Adipose tissue (tissue), 3 donors: ENCODE results near the gene WNT11. TPM values are rescaled to one million over a fixed set of nuclear protein-coding genes. Genes with fewer than 3 reads are reported as not detected.

Experiments
- H3K27ac ChIP-seq: one replicate; pipeline ENCODE4 v1.5.1; 2013; ENCODE audit warnings: low read depth, low read length
- WGBS, 3 donors: extraction: QIAGEN DNeasy Blood & Tissue Kit; methylation state at CpG; one replicate each; pipeline ENCODE4 v1.1.7; 2013; 5-methylcytosine and 5-hydroxymethylcytosine counted together
- polyA plus RNA-seq, 3 donors: library from polyadenylated mRNA; stranded (reverse); fragments of 200-250 nt; gene quantifications; one replicate each; pipeline ENCODE4 v1.2.3, GENCODE V29; 2013
- donor health status: healthy with polysubstance abuse.
- donor health status: Bipolar disorder and iron deficiency.
- donor health status: healthy.

WNT11 gene
- polyA plus RNA-seq, 3 donors = 8.3 to 32.8 (median 16.5) TPM

DNA sequence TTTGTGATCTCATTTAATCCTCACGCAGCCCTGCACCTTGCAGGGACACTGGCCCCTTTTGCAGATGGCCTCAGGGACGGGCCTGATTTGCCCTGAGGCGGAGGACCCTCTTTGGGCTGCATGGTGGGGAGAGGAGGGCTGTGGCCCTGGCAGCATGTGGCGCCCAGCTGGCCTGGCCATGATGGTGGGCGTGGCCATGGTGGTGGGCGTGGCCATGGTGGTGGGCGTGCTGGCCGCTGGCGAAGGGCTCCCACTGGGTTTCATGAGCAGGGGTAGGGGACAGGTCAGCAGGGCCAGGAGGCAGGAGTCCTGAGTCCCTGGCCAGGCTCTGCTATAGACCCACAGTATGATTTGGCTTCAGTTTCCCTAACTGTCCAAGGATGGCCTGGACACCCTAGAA is 13.1 kb downstream of the WNT11 start:
- 81 to 89% (median 81%) methylated on average over 9 of the region's 9 CpGs for WGBS, 3 donors

DNA sequence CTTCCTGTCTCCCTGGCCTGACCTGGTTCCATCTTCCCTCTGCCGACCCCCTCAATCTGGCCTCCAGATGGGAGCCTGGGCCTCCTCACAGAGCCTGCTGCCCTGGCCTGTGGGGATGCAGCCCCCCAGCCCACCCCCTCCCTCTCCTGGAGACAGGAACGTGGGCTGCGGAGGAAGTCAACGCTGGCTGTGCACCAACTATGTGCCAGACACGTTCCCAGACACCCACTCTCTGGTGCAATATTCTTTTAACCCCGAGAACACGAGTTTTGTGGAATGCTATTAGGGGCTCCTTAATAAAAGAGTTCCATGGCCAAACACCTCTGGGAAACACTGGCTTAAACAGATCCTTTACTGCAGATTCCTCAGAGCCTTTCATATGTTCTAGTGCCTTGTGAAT is 15.9 kb downstream of the WNT11 start:
- WGBS, 3 donors = 39 to 50% (median 45%) methylated on average over 7 of the region's 7 CpGs
- H3K27ac ChIP-seq = no peak overlapping the region

More for the DNA sequence above, 13.1 kb downstream of the WNT11 start:
- H3K27ac ChIP-seq = no peak overlapping the region

- WGBS, 3 donors = 74 to 84% (median 79%) methylated on average over 5 to 6 of the region's 6 CpGs
- no peak overlapping the region for H3K27ac ChIP-seq
Measured at GRCh38 chr11:76189682-76190081, 16.6 kb downstream of the WNT11 start.

DNA sequence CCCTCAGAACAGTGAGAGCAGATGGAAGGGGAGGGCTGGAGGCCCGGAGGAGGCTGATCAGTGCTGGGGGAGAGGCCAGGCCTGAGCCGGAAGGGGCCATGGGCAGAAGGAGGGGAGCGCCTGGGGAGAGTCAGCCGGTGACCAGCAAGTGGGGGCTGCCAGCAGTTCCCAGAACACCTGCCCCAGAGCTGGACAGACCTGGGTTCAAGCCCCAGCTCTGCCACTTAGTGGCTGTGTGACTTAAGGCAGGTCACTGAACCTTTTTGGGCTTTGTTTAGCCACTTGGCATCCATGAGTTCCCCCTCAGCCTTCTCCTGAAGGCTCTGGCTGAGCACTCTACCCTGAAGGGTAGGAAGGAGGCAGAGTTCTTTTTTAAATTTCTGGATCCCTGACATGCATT is 17.4 kb downstream of the WNT11 start:
- WGBS, 3 donors = 91 to 94% (median 93%) methylated on average over 4 of the region's 4 CpGs
- H3K27ac ChIP-seq = no peak overlapping the region

DNA sequence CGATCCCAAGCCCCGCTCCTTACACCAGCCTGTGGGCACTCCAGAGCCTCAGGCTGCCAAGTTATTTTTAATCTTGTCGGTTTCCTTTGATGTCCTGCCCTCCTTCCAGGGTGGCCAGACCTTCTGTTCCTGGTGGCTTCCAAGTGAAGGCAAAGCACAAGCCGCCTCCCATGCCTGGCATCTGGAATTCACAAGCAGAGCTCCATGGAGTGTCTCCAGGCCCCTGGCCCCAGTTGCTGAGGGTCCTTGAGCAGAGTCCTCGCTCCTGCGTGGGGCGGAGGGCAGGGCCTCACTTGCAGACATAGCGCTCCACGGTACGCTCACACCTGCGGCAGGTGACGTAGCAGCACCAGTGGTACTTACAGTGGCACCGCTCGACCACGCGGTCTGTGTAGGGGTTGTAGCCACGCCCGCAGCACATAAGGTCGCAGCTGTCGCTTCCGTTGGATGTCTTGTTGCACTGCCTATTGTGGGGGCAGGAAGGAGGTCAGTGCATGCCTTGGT is 19.5 kb downstream of the WNT11 start:
- 81 to 88% (median 84%) methylated on average over 21 of the region's 21 CpGs for WGBS, 3 donors
- H3K27ac ChIP-seq = no peak overlapping the region

GRCh38 chr11:76185931-76186401 is 20.3 kb downstream of the WNT11 start:
- 56 to 76% (median 58%) methylated on average over 15 of the region's 15 CpGs for WGBS, 3 donors
- no peak overlapping the region for H3K27ac ChIP-seq

DNA sequence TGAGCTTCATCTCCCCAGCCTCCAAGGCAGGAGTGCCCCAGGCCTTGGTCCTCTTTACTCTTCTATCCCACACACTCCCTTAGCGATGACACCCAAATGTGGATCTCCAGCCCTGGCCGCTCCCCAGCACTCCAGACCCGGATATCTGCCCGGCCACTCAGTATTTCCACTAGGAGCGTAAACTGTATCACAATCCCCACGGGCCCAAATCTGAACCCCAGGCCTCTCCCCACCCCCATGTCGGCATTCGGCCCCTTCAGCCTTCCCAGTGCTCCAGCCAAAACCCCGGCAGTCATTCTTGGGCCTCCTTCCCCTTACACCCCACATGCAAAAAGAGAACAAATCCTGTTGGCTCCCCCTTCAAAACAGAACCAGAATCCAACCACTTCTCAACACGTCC is 20.8 kb downstream of the WNT11 start:
- no peak overlapping the region for H3K27ac ChIP-seq
- 64 to 84% (median 72%) methylated on average over 10 of the region's 10 CpGs for WGBS, 3 donors

DNA sequence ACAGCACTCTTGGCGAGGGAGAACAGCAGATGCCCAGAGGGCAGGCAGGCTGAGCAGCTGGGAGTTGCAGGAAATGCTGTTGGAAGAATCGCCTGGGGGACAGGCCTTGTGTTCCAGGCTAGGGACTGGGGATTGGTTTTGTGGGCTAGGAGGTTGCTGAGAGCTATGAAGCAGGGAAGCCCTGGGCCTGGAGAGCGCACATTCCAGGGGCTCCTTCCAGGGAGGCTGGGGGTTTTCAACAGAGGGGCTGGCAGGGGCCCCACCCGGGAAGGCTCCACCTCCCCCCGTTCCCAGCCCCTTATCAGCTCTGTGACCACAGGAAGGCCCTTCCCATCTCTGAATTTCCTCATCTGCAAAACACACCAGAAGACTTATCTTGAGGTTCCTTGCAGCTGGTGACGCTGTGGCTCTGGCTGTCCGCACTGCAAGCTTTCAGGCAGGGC is 21.7 kb downstream of the WNT11 start:
- no peak overlapping the region for H3K27ac ChIP-seq
- 33 to 72% (median 51%) methylated on average over 5 to 7 of the region's 7 CpGs for WGBS, 3 donors

GRCh38 chr11:76181371-76181770 is 24.9 kb downstream of the WNT11 start:
- WGBS, 3 donors = 93 to 94% (median 93%) methylated on average over 15 of the region's 15 CpGs
- H3K27ac ChIP-seq = no peak overlapping the region

DNA sequence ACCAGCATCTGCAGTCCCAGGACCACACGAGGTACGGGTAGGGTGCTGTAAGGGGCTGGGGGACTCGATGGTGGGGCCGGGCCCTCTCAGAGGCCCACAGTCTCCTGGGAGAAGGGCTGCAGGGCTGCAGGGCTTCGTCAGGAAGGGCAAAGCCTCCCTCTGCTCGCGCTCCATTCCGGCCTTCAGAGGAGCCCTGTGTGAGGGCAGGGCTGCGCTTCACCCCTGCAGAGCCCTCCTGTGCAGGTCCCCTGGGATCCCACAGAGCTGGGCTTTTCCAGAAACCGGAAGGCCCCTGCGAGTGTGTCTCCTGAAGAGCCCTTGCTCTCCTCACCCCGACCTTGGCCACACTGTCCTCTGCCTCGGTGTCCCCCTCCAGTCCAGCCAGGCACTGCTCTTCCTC is 27.2 kb downstream of the WNT11 start:
- no peak overlapping the region for H3K27ac ChIP-seq
- WGBS, 3 donors = 74 to 87% (median 78%) methylated on average over 13 of the region's 13 CpGs

DNA sequence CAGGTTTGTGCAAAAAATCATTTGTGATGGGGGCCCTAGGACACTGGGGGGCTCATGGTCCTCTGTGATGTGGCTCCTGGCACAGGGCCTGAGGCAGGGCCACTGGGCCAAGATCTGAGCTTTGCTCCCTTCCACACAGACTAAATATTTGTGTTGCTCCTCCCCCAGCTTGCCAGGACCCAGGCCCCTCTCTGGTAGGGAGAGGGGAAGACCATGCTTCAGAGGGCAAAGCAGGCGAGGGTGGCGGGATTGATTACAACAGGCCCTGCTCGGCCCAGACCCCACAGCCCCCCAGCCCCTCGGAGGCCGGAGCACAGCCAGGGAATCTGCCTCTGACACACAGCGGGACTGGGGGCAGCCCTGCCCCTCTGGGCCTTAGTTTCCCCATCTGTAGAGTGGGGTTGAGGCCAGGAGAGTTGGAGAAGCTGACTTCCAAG is 29.0 kb downstream of the WNT11 start:
- WGBS, 3 donors = 88 to 97% (median 92%) methylated on average over 6 of the region's 6 CpGs
- H3K27ac ChIP-seq = no peak overlapping the region

GRCh38 chr11:76176463-76176862 is 29.8 kb downstream of the WNT11 start:
- WGBS, 3 donors = 88 to 90% (median 88%) methylated on average over 9 of the region's 9 CpGs

DNA sequence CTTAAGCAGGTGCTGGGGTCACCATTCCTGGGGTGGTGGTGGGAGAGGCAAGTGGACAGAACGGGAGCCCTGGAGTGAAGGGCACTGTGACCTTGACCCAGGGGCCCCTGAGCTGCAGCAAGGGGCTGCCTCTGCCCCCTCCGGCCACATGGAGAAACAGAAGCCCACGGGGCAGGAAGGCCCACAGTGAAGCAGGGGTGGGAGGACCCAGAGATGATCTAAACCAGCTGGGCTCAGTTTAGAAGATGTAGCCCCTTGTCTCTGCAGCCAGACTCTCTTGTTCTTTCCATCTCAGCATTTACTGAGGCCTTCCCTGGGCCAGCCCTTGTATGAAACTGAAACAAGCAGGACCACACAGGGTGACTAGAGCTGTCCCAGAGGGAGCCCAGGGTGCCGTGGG is 30.5 kb downstream of the WNT11 start:
- 69 to 83% (median 82%) methylated on average over 4 of the region's 4 CpGs for whole genome bisulfite sequencing, 3 donors
- no peak overlapping the region for H3K27ac ChIP-seq

More at GRCh38 chr11:76176463-76176862, 29.8 kb downstream of the WNT11 start:
- no peak overlapping the region for H3K27ac ChIP-seq

DNA sequence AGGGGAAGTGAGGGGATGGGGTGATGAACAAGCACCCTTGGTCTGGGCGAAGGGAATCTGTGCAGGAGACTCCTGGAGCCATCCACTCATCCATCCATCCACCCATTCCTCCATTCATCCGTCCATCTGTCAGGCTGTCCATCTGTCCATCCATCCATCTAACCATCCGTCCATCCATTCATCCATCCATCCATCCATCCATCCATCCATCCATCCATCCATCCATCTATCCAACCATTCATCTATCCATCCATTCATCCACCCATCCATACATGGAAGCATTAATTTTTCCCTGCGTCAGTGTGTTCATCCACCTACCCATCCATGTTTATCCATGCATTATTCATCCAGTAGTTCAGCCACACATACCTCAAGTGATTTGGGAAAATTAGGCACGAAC is 32.0 kb downstream of the WNT11 start:
- WGBS, 3 donors = 85 to 94% (median 94%) methylated on average over 5 of the region's 5 CpGs
- no peak overlapping the region for H3K27ac ChIP-seq

DNA sequence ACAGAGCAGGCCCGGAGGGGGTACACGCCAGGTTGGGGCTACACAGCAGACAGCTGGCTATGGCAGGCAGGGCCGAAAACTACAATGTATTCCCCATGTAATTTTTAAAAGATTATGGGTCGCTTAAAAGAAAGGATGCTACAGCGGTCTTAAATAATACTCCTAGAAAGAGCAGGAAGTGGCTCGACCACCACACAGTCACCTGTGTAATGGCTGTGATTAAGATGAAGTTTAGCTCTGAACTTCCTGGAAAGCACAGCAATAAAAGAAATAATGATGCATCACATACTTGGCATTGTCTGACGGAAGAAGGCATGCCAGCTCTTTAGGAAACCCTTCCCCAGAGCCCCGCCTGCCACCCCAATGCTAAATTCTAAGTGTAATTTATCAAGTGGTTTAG is 32.6 kb downstream of the WNT11 start:
- H3K27ac ChIP-seq = no peak overlapping the region
- 82 to 85% (median 83%) methylated on average over 8 of the region's 8 CpGs for WGBS, 3 donors

- 55 to 81% (median 78%) methylated on average over 11 to 13 of the region's 13 CpGs for WGBS, 3 donors
- H3K27ac ChIP-seq = no peak overlapping the region
Measured at GRCh38 chr11:76172583-76172982, 33.7 kb downstream of the WNT11 start.

DNA sequence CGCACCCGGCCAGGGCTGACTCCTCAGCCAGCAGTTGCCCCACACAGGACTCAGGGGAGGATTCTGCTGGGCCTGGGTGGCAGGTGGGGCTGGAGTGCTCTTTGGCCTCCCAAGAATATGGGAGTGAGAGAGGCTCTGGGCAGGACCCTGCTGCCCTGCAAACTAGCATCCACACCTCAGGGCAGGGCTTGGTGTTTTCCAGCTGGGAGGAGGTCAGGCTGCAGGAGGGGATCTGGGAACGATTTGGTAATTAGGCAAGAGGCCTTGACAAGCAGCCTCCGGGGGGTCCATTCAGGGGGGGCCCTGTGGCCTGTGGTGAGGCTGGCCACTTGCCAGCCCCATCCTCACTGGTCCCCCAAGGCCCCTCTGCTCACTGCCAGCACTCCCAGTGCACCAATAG is 35.8 kb downstream of the WNT11 start:
- WGBS, 3 donors = 59 to 78% (median 67%) methylated on average over 4 of the region's 4 CpGs
- H3K27ac ChIP-seq = no peak overlapping the region

DNA sequence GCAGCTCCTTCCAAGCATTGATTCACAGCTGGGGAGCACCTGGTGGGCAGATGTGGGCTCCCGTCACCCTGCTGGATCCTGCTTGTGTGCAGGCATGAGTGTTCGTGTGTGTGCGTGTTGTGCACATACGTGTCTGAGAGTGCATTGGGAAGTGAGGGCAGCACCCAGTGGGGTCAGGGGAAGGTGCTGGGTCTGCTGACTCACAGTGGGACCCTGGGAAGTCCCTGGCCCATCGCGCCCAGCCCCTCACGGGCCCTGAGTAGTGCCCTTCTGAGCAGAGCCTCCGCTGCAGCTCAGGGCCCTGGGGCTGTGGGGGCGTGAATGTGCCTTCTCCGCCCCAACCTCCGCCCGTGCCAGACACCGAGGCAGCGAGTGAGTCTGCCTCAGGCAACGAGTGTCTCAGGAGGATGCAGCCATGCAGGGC is 36.8 kb downstream of the WNT11 start:
- no peak overlapping the region for H3K27ac ChIP-seq
- 82 to 90% (median 84%) methylated on average over 15 of the region's 15 CpGs for whole genome bisulfite sequencing, 3 donors

DNA sequence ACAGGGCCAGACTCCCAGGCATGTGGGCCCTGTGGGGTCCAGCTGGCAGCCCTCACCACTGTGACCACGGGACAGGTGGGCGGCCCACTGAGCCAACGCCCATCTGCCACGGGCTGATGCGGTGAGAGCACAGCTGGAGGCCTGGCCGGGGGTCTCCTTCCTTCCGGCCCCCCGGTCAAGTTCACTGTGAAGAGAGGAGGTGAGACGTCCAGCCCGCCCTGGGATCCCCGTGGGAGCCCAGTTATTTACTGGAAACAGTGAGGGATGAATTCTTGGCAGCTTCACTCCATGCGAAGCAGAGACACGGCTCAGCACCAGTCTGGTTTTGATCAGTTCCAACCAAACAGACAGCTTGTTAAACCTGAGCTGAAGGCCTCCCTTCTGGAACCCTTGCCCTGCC is 38.7 kb downstream of the WNT11 start:
- no peak overlapping the region for H3K27ac ChIP-seq
- 56 to 77% (median 61%) methylated on average over 13 of the region's 13 CpGs for WGBS, 3 donors

- WGBS, 3 donors = 83 to 92% (median 88%) methylated on average over 6 of the region's 6 CpGs
- no peak overlapping the region for H3K27ac ChIP-seq
Measured at GRCh38 chr11:76166314-76166713, 40.0 kb downstream of the WNT11 start.
